Heart right ventricle (tissue), 16 donors: ENCODE data around the gene CTBP1. TPM values are rescaled to one million over a fixed set of nuclear protein-coding genes. Genes with fewer than 3 reads are reported as not detected.

ENCODE experiments used
- ATAC-seq, 8 donors: fragments of 200-7000 bp; cut with Tn5 transposase; one replicate each; pipeline ENCODE4 v1.9.1; 2020; ENCODE audit warnings: mild to moderate bottlenecking in 8 of 8, moderate library complexity in 8 of 8, moderate number of reproducible peaks in 1 of 8
- DNase-seq, 2 donors: peaks; one replicate each; pipeline ENCODE4 v3.0.0-alpha.2; 2020
- H3K27ac ChIP-seq, 10 donors: fragments of 200-600 bp; sonication (generic) in 2 of 10; one replicate each; pipeline versions ENCODE4 v1.5.0 to v1.8.0; 2020 to 2022; ENCODE audit warnings: mild to moderate bottlenecking in 3 of 10
- H3K27me3 ChIP-seq, 7 donors: fragments of 200-600 bp; one replicate each; pipeline ENCODE4 v1.8.0; 2021 to 2022; ENCODE audit warnings: mild to moderate bottlenecking in 2 of 7
- H3K36me3 ChIP-seq, 9 donors: fragments of 200-600 bp; sonication (generic) in 1 of 9; one replicate each; pipeline versions ENCODE4 v1.5.0 to v1.8.0; 2020 to 2022; ENCODE audit warnings: mild to moderate bottlenecking in 2 of 9
- H3K4me1 ChIP-seq, 9 donors: fragments of 200-600 bp; sonication (generic) in 1 of 9; one replicate each; pipeline versions ENCODE4 v1.5.0 to v1.8.0; 2020 to 2022; ENCODE audit warnings: mild to moderate bottlenecking in 4 of 9
- H3K4me3 ChIP-seq, 10 donors: fragments of 200-600 bp; sonication (generic) in 2 of 10; one replicate each; pipeline versions ENCODE4 v1.5.0 to v1.8.0; 2020 to 2022; ENCODE audit warnings: mild to moderate bottlenecking in 7 of 10, moderate library complexity in 2 of 10
- H3K9me3 ChIP-seq, 11 donors: fragments of 200-600 bp in 10 of 11; sonication (generic) in 2 of 11; one replicate each; pipeline versions ENCODE4 v1.5.0 to v1.8.0; 2013 to 2022; ENCODE audit warnings: mild to moderate bottlenecking in 2 of 11, control low read depth in 1 of 11, moderate library complexity in 1 of 11
- CTCF ChIP-seq, 9 donors: fragments of 200-600 bp; sonication (generic) in 2 of 9; IDR thresholded peaks; one replicate each; pipeline versions ENCODE4 v1.5.0 to v1.8.0; 2021 to 2022; ENCODE audit warnings: antibody characterized with exemption in 9 of 9, mild to moderate bottlenecking in 5 of 9, moderate library complexity in 1 of 9
- WGBS, 2 donors: extraction: QIAGEN DNeasy Blood & Tissue Kit; methylation state at CpG; one replicate each; pipeline ENCODE4 v1.1.7; 2013; ENCODE audit warnings: inconsistent platforms in 1 of 2; 5-methylcytosine and 5-hydroxymethylcytosine counted together
- intact Hi-C, 10 donors: fragments of 100-400 bp; cut with DNase I; formaldehyde crosslinking; loops; one replicate each; pipeline versions ENCODE4 v1.11.1 to v1.14.2; 2022
- polyA plus RNA-seq, 2 donors: library from polyadenylated mRNA; stranded (reverse); fragments of 200-250 nt; gene quantifications; one replicate each; pipeline ENCODE4 v1.2.3, GENCODE V29; 2013
- total RNA-seq, 10 donors: library from RNA; stranded (reverse); fragmentation: NEBNext Ultra II Directional in 3 of 10; extraction: Animal tissue kit (Norgen Biotek cat#: 25700) in 3 of 10; gene quantifications; one replicate each; pipeline versions ENCODE4 v1.2.1 to v1.2.4, GENCODE V29; 2021 to 2023
- donor health status: Arrhythmogenic right ventricular cardiomyopathy.
- donor health status: ischemic (EF 13 %, LVEDD 7.1; RV severe dilation, severe dysfunction).
- donor health status: healthy with polysubstance abuse.
- donor health status: DM: no; HTN: yes; CAD: no.
- donor health status: DM: no; HTN: no; CAD: no.
- donor health status: ischemic (EF 25% LVEDD 6.9; RV normal size, moderate dysfunction).
- donor health status: ischemic (EF 25% LVEDD 5.7; RV mildly dilated, moderate dysfunction).
- donor health status: healthy.
- donor health status: DM: yes; HTN: yes; CAD: no.
- donor health status: Ischemic cardiomyopathy.
- donor health status: ischemic (EF 35%, LVEDD 5.7; RV mildly dilated, moderate dysfunction).
- donor health status: nonischemic (EF 11% LVEDD 7.7; RV severe dilation, severe dysfunction).
- donor health status: DM: yes; HTN: yes; CAD: no.
- donor health status: PGD.
- donor health status: ischemic (EF 29% LVEDD 5.4; RV normal size, mild dysfunction).
- donor health status: nonischemic (EF 23%, LVEDD 6.1; RV moderate dilation, normal function).

Gene CTBP1
- total and polyA plus RNA-seq, 12 donors, result 98.6 to 132 (median 121) TPM

GRCh38 chr4:1250921-1251772 is 2.2 kb upstream of the CTBP1 start:
- Histone ChIP-seq H3K4me1 (peaks cover 25 to 41% (median 32%) of the 10 kb centered on the region in 9 donors), H3K4me3 (no peak overlapping the region), H3K27ac (peak overlapping the region in 5 of 10 donors; percentile 96 to 99 (median 98)), H3K36me3 (peaks cover 0 to 13% (median 0%) of the 10 kb centered on the region in 9 donors), H3K9me3 (peaks cover 0 to 31% (median 0%) of the 10 kb centered on the region in 11 donors), H3K27me3 (no peaks in the 10 kb centered on the region)
- 86 to 89% methylated on average over 33 of the region's 33 CpGs for WGBS, 2 donors
- intact Hi-C loops, result loop anchor here in 5 of 10 donors (2.0 to 10.0 kb wide), 5 partner anchors 36 to 104 kb away; partner anchors contain the start of genes MAEA (in 1 of the 5) and UVSSA (in 1 of the 5)
- no peak for DNase-seq
- TF ChIP-seq CTCF (IDR thresholded peaks at IDR 0.05), result no peak
- no peak for ATAC-seq

DNA sequence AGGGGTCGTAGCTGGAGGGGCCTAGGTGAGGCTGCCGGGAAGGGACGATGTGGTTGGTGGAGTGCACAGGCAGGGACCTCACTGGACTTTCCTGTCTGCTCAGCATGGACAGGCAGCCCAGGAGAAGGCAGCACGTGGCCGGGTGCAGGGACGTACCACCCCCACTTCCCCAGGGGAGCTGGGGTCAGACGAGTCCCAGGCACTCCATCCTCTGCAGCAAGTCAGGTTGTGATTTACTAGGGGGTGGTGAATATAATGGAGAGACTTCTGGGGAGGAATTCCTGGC is 1.5 kb upstream of the CTBP1 start:
- Histone ChIP-seq H3K4me1 (peaks cover 31 to 48% (median 39%) of the 10 kb centered on the region in 9 donors), H3K9me3 (peaks cover 0 to 26% (median 0%) of the 10 kb centered on the region in 11 donors), H3K4me3 (peak overlapping the region in 6 of 10 donors; percentile 74 to 86 (median 80)), H3K36me3 (peaks cover 0 to 13% (median 0%) of the 10 kb centered on the region in 9 donors), H3K27ac (peak overlapping the region in 9 of 10 donors; percentile 91 to 99 (median 98)), H3K27me3 (no peaks in the 10 kb centered on the region)
- intact Hi-C loops, result loop anchor here in 5 of 10 donors (2.0 to 10.0 kb wide), 5 partner anchors 37 to 104 kb away; partner anchors contain the start of genes MAEA (in 1 of the 5) and UVSSA (in 1 of the 5)
- TF ChIP-seq CTCF (IDR thresholded peaks at IDR 0.05), result no peak
- DNase-seq (no peak), ATAC-seq (no peak)
- 86 to 90% methylated on average over 7 of the region's 7 CpGs for WGBS, 2 donors

- 22 to 26% methylated on average over 36 to 39 of the region's 39 CpGs for WGBS, 2 donors
- ATAC-seq, result peak in 7 of 8 donors; percentile 1 to 33 (median 12)
- Histone ChIP-seq H3K4me1 (peaks cover 36 to 53% (median 44%) of the 10 kb centered on the region in 9 donors), H3K9me3 (peaks cover 0 to 20% (median 0%) of the 10 kb centered on the region in 11 donors), H3K27ac (peak overlapping the region; percentile 91 to 99 (median 98)), H3K27me3 (no peaks in the 10 kb centered on the region), H3K36me3 (peaks cover 0 to 13% (median 0%) of the 10 kb centered on the region in 9 donors), H3K4me3 (peak overlapping the region; percentile 45 to 86 (median 78))
- no peak for TF ChIP-seq CTCF (IDR thresholded peaks at IDR 0.05)
- peak in 1 of 2 donors; percentile 60 for DNase-seq
- intact Hi-C loops, result loop anchor here (1.0 to 10.0 kb wide), 12 partner anchors 17 to 105 kb away; partner anchors contain the start of genes UVSSA (in 6 of the 10), MAEA (in 1 of the 10) and SPON2 (in 1 of the 10)
Observed at GRCh38 chr4:1249731-1250526, 999 bp upstream of the CTBP1 start.
